ENCODE data around the gene KIF2C. TPM values are rescaled to one million over a fixed set of nuclear protein-coding genes. Genes with fewer than 3 reads are reported as not detected.

The KIF2C gene
- polyA plus RNA-seq, 3 donors = 0.13 to 0.29 (median 0.24) TPM

GRCh38 chr1:44786841-44787426 lies 47.3 kb downstream of the KIF2C start:
- peak overlapping the region; percentile 91 for H2AFZ ChIP-seq (ENCODE audit: insufficient read depth, low read depth, low read length, poor library complexity, severe bottlenecking)
- WGBS (ENCODE audit: insufficient coverage) = 52% methylated on average over 4 of the region's 9 CpGs
- peak overlapping the region in 1 of 3 experiments; percentile 74 for H3K4me3 ChIP-seq (replicated peaks in 1 of 3; ENCODE audit: low read depth in 2 of 3, low read length in 3 of 3)
- peaks cover 7 to 14% (median 12%) of the 10 kb centered on the region in 3 donors for H3K27me3 Mint-ChIP-seq (ENCODE audit: low read depth in 3 of 3)
- intact Hi-C loops (cut with micrococcal nuclease) = loop anchor here (5.0 to 10.0 kb wide), 2 partner anchors 40 to 228 kb away; partner anchors contain the start of genes HECTD3 (in 1 of the 2) and UROD (in 1 of the 2)
- peaks cover 0 to 3% of the 10 kb centered on the region in 2 donors for H3K27me3 ChIP-seq (ENCODE audit: control insufficient read depth in 2 of 2, insufficient read depth in 2 of 2, low read length in 2 of 2)
- peaks cover 0 to 2% (median 0%) of the 10 kb centered on the region in 7 donors for H3K9me3 Mint-ChIP-seq
- H3K9ac ChIP-seq (ENCODE audit: insufficient read depth, low read length, poor library complexity, severe bottlenecking) = no peak overlapping the region
- no peaks in the 10 kb centered on the region for H3K9me3 ChIP-seq (replicated peaks in 1 of 2; ENCODE audit: control insufficient read depth in 1 of 2, insufficient read depth in 1 of 2, low read length in 2 of 2)
- no peak for DNase-seq
- no peak overlapping the region for H3K27ac ChIP-seq (ENCODE audit: low read depth in 1 of 2, low read length in 2 of 2)
- H3K4me3 Mint-ChIP-seq = peak overlapping the region; percentile 72 to 92
- H3K4me1 Mint-ChIP-seq = peaks cover 26% of the 10 kb centered on the region
- no peaks in the 10 kb centered on the region for H3K79me2 ChIP-seq (ENCODE audit: insufficient read depth, low read length)
- peak overlapping the region; percentile 83 for H3K4me2 ChIP-seq (replicated peaks; ENCODE audit: extremely low read depth, low read length, poor library complexity, severe bottlenecking)
- no peaks in the 10 kb centered on the region for H4K20me1 ChIP-seq (ENCODE audit: insufficient read depth, low read length)
- peaks cover 4 to 8% of the 10 kb centered on the region in 2 donors for H3K36me3 Mint-ChIP-seq
- H3K4me1 ChIP-seq (ENCODE audit: control insufficient read depth in 1 of 2, insufficient read depth in 2 of 2, low read length in 2 of 2) = peaks cover 23 to 24% of the 10 kb centered on the region in 2 donors
- TF ChIP-seq CTCF (IDR thresholded peaks at IDR 0.05) = no peak
- H3K27ac Mint-ChIP-seq = peak overlapping the region in 3 of 7 donors; percentile 50 to 85 (median 79)
- H3K36me3 ChIP-seq (replicated peaks in 1 of 2; ENCODE audit: control insufficient read depth in 1 of 2, insufficient read depth in 2 of 2, low read length in 2 of 2) = no peaks in the 10 kb centered on the region

GRCh38 chr1:44787506-44787905 lies 47.9 kb downstream of the KIF2C start:
- no peak for DNase-seq
- Histone ChIP-seq H3K27ac (ENCODE audit: low read depth in 1 of 2, low read length in 2 of 2) (no peak overlapping the region), H3K27me3 (ENCODE audit: control insufficient read depth in 2 of 2, insufficient read depth in 2 of 2, low read length in 2 of 2) (peaks cover 0 to 3% of the 10 kb centered on the region in 2 donors), H4K20me1 (ENCODE audit: insufficient read depth, low read length) (no peaks in the 10 kb centered on the region), H3K4me2 (replicated peaks; ENCODE audit: extremely low read depth, low read length, poor library complexity, severe bottlenecking) (no peak overlapping the region), H3K36me3 (replicated peaks in 1 of 2; ENCODE audit: control insufficient read depth in 1 of 2, insufficient read depth in 2 of 2, low read length in 2 of 2) (no peaks in the 10 kb centered on the region), H3K9ac (ENCODE audit: insufficient read depth, low read length, poor library complexity, severe bottlenecking) (no peak overlapping the region), H3K79me2 (ENCODE audit: insufficient read depth, low read length) (no peaks in the 10 kb centered on the region), H3K4me3 (replicated peaks in 1 of 3; ENCODE audit: low read depth in 2 of 3, low read length in 3 of 3) (no peak overlapping the region), H3K9me3 (replicated peaks in 1 of 2; ENCODE audit: control insufficient read depth in 1 of 2, insufficient read depth in 1 of 2, low read length in 2 of 2) (no peaks in the 10 kb centered on the region), H2AFZ (ENCODE audit: insufficient read depth, low read depth, low read length, poor library complexity, severe bottlenecking) (no peak overlapping the region), H3K4me1 (ENCODE audit: control insufficient read depth in 1 of 2, insufficient read depth in 2 of 2, low read length in 2 of 2) (peaks cover 23 to 24% of the 10 kb centered on the region in 2 donors)
- intact Hi-C loops (cut with micrococcal nuclease) = loop anchor here (5.0 to 10.0 kb wide), 2 partner anchors 40 to 227 kb away; partner anchors contain the start of genes HECTD3 (in 1 of the 2) and UROD (in 1 of the 2)
- Mint-ChIP-seq H3K27me3 (ENCODE audit: low read depth in 3 of 3) (peaks cover 7 to 12% (median 12%) of the 10 kb centered on the region in 3 donors), H3K4me3 (no peak overlapping the region), H3K4me1 (peaks cover 26% of the 10 kb centered on the region), H3K27ac (no peak overlapping the region), H3K36me3 (peaks cover 0 to 6% of the 10 kb centered on the region in 2 donors), H3K9me3 (peaks cover 0 to 2% (median 0%) of the 10 kb centered on the region in 7 donors)
- WGBS (ENCODE audit: insufficient coverage) = 95% methylated on average over 7 of the region's 10 CpGs
- TF ChIP-seq CTCF (IDR thresholded peaks at IDR 0.05) = no peak

All from CD14-positive monocyte (primary cell).